Stimulated activated CD4-positive, alpha-beta T cell treated with anti-CD3 and anti-CD28 coated beads, Interleukin-4, amount 100 ng/mL, for 4 hours (primary cell): ENCODE results near the gene PLEKHG7.
"Not testable (repeated sequence)": the region's sequence is repeated elsewhere in the genome, so short reads cannot be mapped to it uniquely, and the experiment has no call there.

Experiments
- DNase-seq, 2 experiments: peaks; one replicate each; pipeline ENCODE4 v3.0.0-alpha.2; 2020

Gene PLEKHG7

GRCh38 chr12:92753976-92754885 is 51.4 kb downstream of the PLEKHG7 start:
- DNase-seq = no peak

GRCh38 chr12:92756898-92757596 is 54.3 kb downstream of the PLEKHG7 start:
- DNase-seq = no peak

GRCh38 chr12:92757597-92758121 is 54.9 kb downstream of the PLEKHG7 start:
- DNase-seq = no peak

- no peak for DNase-seq
Observed at GRCh38 chr12:92759634-92760268, 57.0 kb downstream of the PLEKHG7 start.

GRCh38 chr12:92762773-92763172 is 60.0 kb downstream of the PLEKHG7 start:
- no peak for DNase-seq

GRCh38 chr12:92764831-92765230 is 62.0 kb downstream of the PLEKHG7 start:
- no peak for DNase-seq

- DNase-seq = no peak
Observed at GRCh38 chr12:92765871-92766270, 63.1 kb downstream of the PLEKHG7 start.

GRCh38 chr12:92769124-92769901 is 66.5 kb downstream of the PLEKHG7 start:
- DNase-seq = no peak

- DNase-seq = no peak
Observed at GRCh38 chr12:92771001-92771400, 68.2 kb downstream of the PLEKHG7 start.

GRCh38 chr12:92775416-92775815 is 72.6 kb downstream of the PLEKHG7 start:
- no peak for DNase-seq

- DNase-seq = no peak
Observed at GRCh38 chr12:92778525-92778924, 75.7 kb downstream of the PLEKHG7 start.

- no peak for DNase-seq
Observed at GRCh38 chr12:92779902-92780301, 77.1 kb downstream of the PLEKHG7 start.

- DNase-seq = no peak
Observed at GRCh38 chr12:92784356-92784755, 81.6 kb downstream of the PLEKHG7 start.

GRCh38 chr12:92784797-92785562 is 82.2 kb downstream of the PLEKHG7 start:
- DNase-seq = no peak

- DNase-seq = no peak
Observed at GRCh38 chr12:92785563-92785950, 82.8 kb downstream of the PLEKHG7 start.

- no peak for DNase-seq
Observed at GRCh38 chr12:92786045-92786444, 83.3 kb downstream of the PLEKHG7 start.

- not testable (repeated sequence) for DNase-seq
Observed at GRCh38 chr12:92794356-92794755, 91.6 kb downstream of the PLEKHG7 start.

GRCh38 chr12:92794814-92795213 is 92.0 kb downstream of the PLEKHG7 start:
- DNase-seq = no peak

GRCh38 chr12:92796650-92797049 is 93.9 kb downstream of the PLEKHG7 start:
- no peak for DNase-seq

GRCh38 chr12:92802906-92803305 is 100.1 kb downstream of the PLEKHG7 start:
- no peak for DNase-seq

- no peak for DNase-seq
Observed at GRCh38 chr12:92803903-92804302, 101.1 kb downstream of the PLEKHG7 start.

- DNase-seq = no peak
Observed at GRCh38 chr12:92810370-92810769, 107.6 kb downstream of the PLEKHG7 start.
